K562 (cell line): ENCODE measurements around the gene PHF12. TPM values are rescaled to one million over a fixed set of nuclear protein-coding genes. Genes with fewer than 3 reads are reported as not detected.

Source experiments
- BRD4 ChIP-seq: fragments of 200-600 bp; sonication (generic); IDR thresholded peaks from 2 replicates; pipeline ENCODE4 v1.6.1; 2017; ENCODE audit warnings: inconsistent platforms
- DMBX1 ChIP-seq: fragments of 250-450 bp; sonication (Bioruptor Pico); IDR thresholded peaks from 2 replicates; pipeline ENCODE4 v1.8.0; 2022; ENCODE audit warnings: inconsistent platforms, mild to moderate bottlenecking, moderate library complexity, borderline replicate concordance
- EZH2 ChIP-seq: IDR thresholded peaks from 2 replicates; pipeline ENCODE4 v1.6.1; 2012; ENCODE audit warnings: low read depth, mild to moderate bottlenecking, inconsistent platforms, low read length, borderline replicate concordance
- HDAC8 ChIP-seq: fragments of 450-650 bp; IDR thresholded peaks from 2 replicates; pipeline ENCODE4 v1.6.1; 2016; ENCODE audit warnings: mild to moderate bottlenecking, missing genetic modification characterization, moderate library complexity, missing compliant biosample characterization
- MNT ChIP-seq, 2 experiments: fragments of 450-650 bp; conservative IDR thresholded peaks; 2 replicates each; pipeline ENCODE4 v1.6.1; 2017; ENCODE audit warnings: mild to moderate bottlenecking in 2 of 2, moderate library complexity in 2 of 2
- RCOR1 ChIP-seq, 2 experiments: IDR thresholded peaks; 2 replicates each; pipeline ENCODE4 v1.6.1; 2012; ENCODE audit warnings: low read depth in 2 of 2, low read length in 2 of 2, borderline replicate concordance in 1 of 2, improper control_type of control experiment in 1 of 2
- RUNX1 ChIP-seq: sonication (generic); IDR thresholded peaks from 2 replicates; pipeline ENCODE4 v1.6.1; 2016; ENCODE audit warnings: antibody characterized with exemption, low read depth
- TAF9B ChIP-seq: fragments of 450-650 bp; IDR thresholded peaks from 2 replicates; pipeline ENCODE4 v1.6.1; 2018; ENCODE audit warnings: mild to moderate bottlenecking; ENCODE audit not compliant: partially characterized antibody
- TSC22D4 ChIP-seq: fragments of 450-650 bp; IDR thresholded peaks from 2 replicates; pipeline ENCODE4 v1.6.1; 2016; ENCODE audit warnings: missing genetic modification characterization, missing biosample characterization, control low read depth
- U2AF2 ChIP-seq: fragments of 200-400 bp; formaldehyde crosslinking; optimal IDR thresholded peaks from 2 replicates; pipeline ENCODE3; 2017; ENCODE audit warnings: low read depth, mild to moderate bottlenecking, low read length
- ZNF436 ChIP-seq: fragments of 250-450, 450-650 bp; sonication (Bioruptor Pico); formaldehyde crosslinking; IDR thresholded peaks from 2 replicates; pipeline ENCODE4 v1.7.0; 2020; ENCODE audit warnings: mild to moderate bottlenecking
- polyA plus RNA-seq, 8 experiments: library from polyadenylated mRNA; depleted of rRNA in 4 of 8; stranded (reverse) in 5 of 8; unstranded in 3 of 8; fragments of >200 nt; fragmentation: Nextera tagmentation in 2 of 8; fragmentation: Illumina TruSeq in 1 of 8; extraction: Ambion mirVana in 2 of 8; extraction: Trizol in 1 of 8; gene quantifications; 2 replicates each; pipeline versions ENCODE4 v1.2.1 to v1.2.3, GENCODE V29; 2011 to 2014; ENCODE audit warnings: inconsistent platforms in 1 of 8, missing spikeins in 1 of 8
- total RNA-seq, 7 experiments: library from RNA; depleted of rRNA in 6 of 7; stranded (reverse); fragments of >200 nt in 6 of 7; fragmentation: Illumina TruSeq in 2 of 7; extraction: Trizol in 2 of 7; gene quantifications; 2 replicates each; pipeline versions ENCODE4 v1.2.1 to v1.2.3, GENCODE V29; 2011 to 2021; ENCODE audit warnings: low replicate concordance in 1 of 7
- TF ChIP-seq, protein P1 (sequence below): fragments of 450-650 bp; IDR thresholded peaks from 2 replicates; pipeline ENCODE4 v1.6.1; 2016; ENCODE audit warnings: low read depth
- TF ChIP-seq, protein P2 (sequence below): IDR thresholded peaks from 2 replicates; pipeline ENCODE4 v1.6.1; 2012; ENCODE audit warnings: low read depth, low read length, improper control_type of control experiment, borderline replicate concordance
- TF ChIP-seq, protein P3 (sequence below): fragments of 250-450 bp; sonication (Bioruptor Pico); IDR thresholded peaks from 2 replicates; pipeline ENCODE4 v1.5.0; 2021

Gene PHF12
- total and polyA plus RNA-seq, 9 of the 15 experiments (the other 6 are each of a cell fraction or from before 2014, with no cell fraction given), result 0.82 to 31.3 (median 13.5) TPM

- TF ChIP-seq U2AF2 (no peak), RUNX1 (0 out of 2 replicates have a peak, but pooled peaks have one; percentile 14), TSC22D4 (tag) (no peak), RCOR1 (IDR thresholded peaks at IDR 0.05; ENCODE audit: borderline replicate concordance in 1 of 2, low read depth in 2 of 2, low read length in 2 of 2) (peak in 1 of 2 experiments; percentile 57; a peak in 1 of 4 replicates), MNT (conservative IDR thresholded peaks at IDR 0.05) (0 out of 4 replicates have a peak, but pooled peaks of 1 of the 2 experiments have one; percentile 22), BRD4 (peak; percentile 78; the same call in 1 of the 2 replicates), EZH2 (no peak), TAF9B (no peak), ZNF436 (CRISPR knock-in tag) (no peak), HDAC8 (tag) (no peak), DMBX1 (CRISPR knock-in tag) (no peak)
- TF ChIP-seq, protein P1, sequence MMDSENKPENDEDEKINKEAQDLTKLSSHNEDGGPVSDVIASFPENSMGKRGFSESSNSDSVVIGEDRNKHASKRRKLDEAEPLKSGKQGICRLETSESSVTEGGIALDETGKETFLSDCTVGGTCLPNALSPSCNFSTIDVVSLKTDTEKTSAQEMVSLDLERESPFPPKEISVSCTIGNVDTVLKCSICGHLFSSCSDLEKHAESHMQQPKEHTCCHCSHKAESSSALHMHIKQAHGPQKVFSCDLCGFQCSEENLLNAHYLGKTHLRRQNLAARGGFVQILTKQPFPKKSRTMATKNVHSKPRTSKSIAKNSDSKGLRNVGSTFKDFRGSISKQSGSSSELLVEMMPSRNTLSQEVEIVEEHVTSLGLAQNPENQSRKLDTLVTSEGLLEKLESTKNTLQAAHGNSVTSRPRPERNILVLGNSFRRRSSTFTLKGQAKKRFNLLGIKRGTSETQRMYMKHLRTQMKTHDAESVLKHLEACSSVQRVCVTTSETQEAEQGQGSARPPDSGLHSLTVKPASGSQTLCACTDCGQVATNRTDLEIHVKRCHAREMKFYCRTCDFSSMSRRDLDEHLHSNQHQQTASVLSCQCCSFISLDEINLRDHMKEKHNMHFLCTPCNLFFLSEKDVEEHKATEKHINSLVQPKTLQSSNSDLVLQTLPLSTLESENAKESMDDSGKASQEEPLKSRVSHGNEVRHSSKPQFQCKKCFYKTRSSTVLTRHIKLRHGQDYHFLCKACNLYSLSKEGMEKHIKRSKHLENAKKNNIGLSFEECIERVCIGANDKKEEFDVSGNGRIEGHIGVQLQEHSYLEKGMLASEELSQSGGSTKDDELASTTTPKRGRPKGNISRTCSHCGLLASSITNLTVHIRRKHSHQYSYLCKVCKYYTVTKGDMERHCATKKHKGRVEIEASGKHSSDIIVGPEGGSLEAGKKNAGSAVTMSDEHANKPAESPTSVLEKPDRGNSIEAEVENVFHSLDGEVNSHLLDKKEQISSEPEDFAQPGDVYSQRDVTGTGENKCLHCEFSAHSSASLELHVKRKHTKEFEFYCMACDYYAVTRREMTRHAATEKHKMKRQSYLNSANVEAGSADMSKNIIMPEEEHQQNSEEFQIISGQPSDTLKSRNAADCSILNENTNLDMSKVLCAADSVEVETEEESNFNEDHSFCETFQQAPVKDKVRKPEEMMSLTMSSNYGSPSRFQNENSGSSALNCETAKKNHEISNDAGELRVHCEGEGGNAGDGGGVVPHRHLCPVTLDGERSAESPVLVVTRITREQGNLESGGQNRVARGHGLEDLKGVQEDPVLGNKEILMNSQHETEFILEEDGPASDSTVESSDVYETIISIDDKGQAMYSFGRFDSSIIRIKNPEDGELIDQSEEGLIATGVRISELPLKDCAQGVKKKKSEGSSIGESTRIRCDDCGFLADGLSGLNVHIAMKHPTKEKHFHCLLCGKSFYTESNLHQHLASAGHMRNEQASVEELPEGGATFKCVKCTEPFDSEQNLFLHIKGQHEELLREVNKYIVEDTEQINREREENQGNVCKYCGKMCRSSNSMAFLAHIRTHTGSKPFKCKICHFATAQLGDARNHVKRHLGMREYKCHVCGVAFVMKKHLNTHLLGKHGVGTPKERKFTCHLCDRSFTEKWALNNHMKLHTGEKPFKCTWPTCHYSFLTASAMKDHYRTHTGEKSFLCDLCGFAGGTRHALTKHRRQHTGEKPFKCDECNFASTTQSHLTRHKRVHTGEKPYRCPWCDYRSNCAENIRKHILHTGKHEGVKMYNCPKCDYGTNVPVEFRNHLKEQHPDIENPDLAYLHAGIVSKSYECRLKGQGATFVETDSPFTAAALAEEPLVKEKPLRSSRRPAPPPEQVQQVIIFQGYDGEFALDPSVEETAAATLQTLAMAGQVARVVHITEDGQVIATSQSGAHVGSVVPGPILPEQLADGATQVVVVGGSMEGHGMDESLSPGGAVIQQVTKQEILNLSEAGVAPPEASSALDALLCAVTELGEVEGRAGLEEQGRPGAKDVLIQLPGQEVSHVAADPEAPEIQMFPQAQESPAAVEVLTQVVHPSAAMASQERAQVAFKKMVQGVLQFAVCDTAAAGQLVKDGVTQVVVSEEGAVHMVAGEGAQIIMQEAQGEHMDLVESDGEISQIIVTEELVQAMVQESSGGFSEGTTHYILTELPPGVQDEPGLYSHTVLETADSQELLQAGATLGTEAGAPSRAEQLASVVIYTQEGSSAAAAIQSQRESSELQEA, result no peak
- TF ChIP-seq, protein P2, sequence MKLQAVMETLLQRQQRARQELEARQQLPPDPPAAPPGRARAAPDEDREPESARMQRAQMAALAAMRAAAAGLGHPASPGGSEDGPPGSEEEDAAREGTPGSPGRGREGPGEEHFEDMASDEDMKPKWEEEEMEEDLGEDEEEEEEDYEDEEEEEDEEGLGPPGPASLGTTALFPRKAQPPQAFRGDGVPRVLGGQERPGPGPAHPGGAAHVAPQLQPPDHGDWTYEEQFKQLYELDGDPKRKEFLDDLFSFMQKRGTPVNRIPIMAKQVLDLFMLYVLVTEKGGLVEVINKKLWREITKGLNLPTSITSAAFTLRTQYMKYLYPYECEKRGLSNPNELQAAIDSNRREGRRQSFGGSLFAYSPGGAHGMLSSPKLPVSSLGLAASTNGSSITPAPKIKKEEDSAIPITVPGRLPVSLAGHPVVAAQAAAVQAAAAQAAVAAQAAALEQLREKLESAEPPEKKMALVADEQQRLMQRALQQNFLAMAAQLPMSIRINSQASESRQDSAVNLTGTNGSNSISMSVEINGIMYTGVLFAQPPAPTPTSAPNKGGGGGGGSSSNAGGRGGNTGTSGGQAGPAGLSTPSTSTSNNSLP, result no peak
- TF ChIP-seq, protein P3, sequence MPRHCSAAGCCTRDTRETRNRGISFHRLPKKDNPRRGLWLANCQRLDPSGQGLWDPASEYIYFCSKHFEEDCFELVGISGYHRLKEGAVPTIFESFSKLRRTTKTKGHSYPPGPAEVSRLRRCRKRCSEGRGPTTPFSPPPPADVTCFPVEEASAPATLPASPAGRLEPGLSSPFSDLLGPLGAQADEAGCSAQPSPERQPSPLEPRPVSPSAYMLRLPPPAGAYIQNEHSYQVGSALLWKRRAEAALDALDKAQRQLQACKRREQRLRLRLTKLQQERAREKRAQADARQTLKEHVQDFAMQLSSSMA (CRISPR knock-in tag), result peak; percentile 87
Observed at GRCh38 chr17:28901866-28902818, 49.2 kb downstream of the PHF12 start (continued).
